PC-9 (cell line): Measurements from ENCODE around the gene RARB. TPM values are rescaled to one million over a fixed set of nuclear protein-coding genes. Genes with fewer than 3 reads are reported as not detected.
A peak's percentile ranks its signal among the peaks of the same experiment; 100 is the strongest.

Experiments used
- BruUV-seq: library from RNA; stranded (reverse); fragments of 400-500 nt; replicated peaks from 2 replicates; lab custom pipeline; 2021; lab: Mats Ljungman, UMichigan
- CTCF ChIA-PET: fragments of 300-600 bp; sonication (Branson Sonifier 250); formaldehyde crosslinking; loops from one replicate; lab custom pipeline; 2022; ENCODE audit warnings: antibody characterized with exemption; lab: Charles Lee
- POLR2A ChIA-PET: fragments of 300-600 bp; sonication (Branson Sonifier 250); formaldehyde crosslinking; loops from one replicate; lab custom pipeline; 2022; ENCODE audit warnings: antibody characterized with exemption; ENCODE audit not compliant: unreplicated experiment; lab: Charles Lee
- DNase-seq, 2 experiments: peaks; one replicate each; pipeline versions ENCODE4 v3.0.0 to v3.0.0-alpha.2; 2015 to 2022; ENCODE audit warnings: mixed read lengths in 1 of 2
- H2AFZ ChIP-seq: fragments of 200-600 bp; sonication (generic); 2 replicates; pipeline ENCODE4 v1.8.1; 2017; ENCODE audit warnings: antibody characterized with exemption
- H3F3A ChIP-seq: fragments of 200-600 bp; sonication (generic); 2 replicates; pipeline ENCODE4 v1.8.1; 2017; ENCODE audit warnings: antibody characterized with exemption, mild to moderate bottlenecking, low read depth; ENCODE audit not compliant: insufficient read depth
- H3K27ac ChIP-seq: fragments of 200-600 bp; sonication (generic); 2 replicates; pipeline ENCODE4 v1.6.1; 2016; ENCODE audit warnings: mixed run types
- H3K27me3 ChIP-seq: fragments of 200-600 bp; sonication (generic); 2 replicates; pipeline ENCODE4 v1.6.1; 2016; ENCODE audit warnings: low read depth, mixed run types; ENCODE audit not compliant: insufficient read depth
- H3K36me3 ChIP-seq: fragments of 200-600 bp; sonication (generic); 2 replicates; pipeline ENCODE4 v1.6.1; 2016; ENCODE audit warnings: low read depth, mixed run types
- H3K4me1 ChIP-seq: fragments of 200-600 bp; sonication (generic); replicated peaks from 2 replicates; pipeline ENCODE4 v1.6.1; 2016; ENCODE audit warnings: mixed run types; ENCODE audit not compliant: insufficient read depth
- H3K4me2 ChIP-seq: fragments of 200-600 bp; sonication (generic); 2 replicates; pipeline ENCODE4 v1.6.1; 2017; ENCODE audit warnings: mixed run types
- H3K4me3 ChIP-seq: fragments of 200-600 bp; sonication (generic); 2 replicates; pipeline ENCODE4 v1.6.1; 2016; ENCODE audit warnings: mixed run types
- H3K79me2 ChIP-seq: fragments of 200-600 bp; sonication (generic); 2 replicates; pipeline ENCODE4 v1.6.1; 2017; ENCODE audit warnings: low read depth, mixed run types
- H3K9me2 ChIP-seq: fragments of 200-600 bp; sonication (generic); 2 replicates; pipeline ENCODE4 v1.8.1; 2017; ENCODE audit warnings: mild to moderate bottlenecking; ENCODE audit not compliant: insufficient read depth
- H3K9me3 ChIP-seq: fragments of 200-600 bp; sonication (generic); 2 replicates; pipeline ENCODE4 v1.8.1; 2016; ENCODE audit warnings: low read depth; ENCODE audit not compliant: insufficient read depth
- H4K20me1 ChIP-seq: fragments of 200-600 bp; sonication (generic); 2 replicates; pipeline ENCODE4 v1.8.1; 2017; ENCODE audit not compliant: insufficient read depth
- CTCF ChIP-seq: fragments of 200-600 bp; sonication (generic); conservative IDR thresholded peaks from 2 replicates; pipeline ENCODE4 v1.6.1; 2017; ENCODE audit warnings: mixed run types, antibody characterized with exemption, mild to moderate bottlenecking, moderate library complexity
- EZH2 ChIP-seq: fragments of 200-600 bp; sonication (generic); IDR thresholded peaks from 2 replicates; pipeline ENCODE4 v1.8.0; 2017; ENCODE audit warnings: antibody characterized with exemption, low read depth
- intact Hi-C: fragments of 100-400 bp; cut with micrococcal nuclease; formaldehyde crosslinking; loops from one replicate; pipeline ENCODE4 v1.10.0; 2022; ENCODE audit not compliant: unreplicated experiment
- total RNA-seq: library from RNA; stranded (reverse); gene quantifications from 2 replicates; pipeline ENCODE4 v1.2.3, GENCODE V29; 2021

RARB gene
- total RNA-seq, 1 experiment from 2014 or later, result 1.0 TPM

DNA sequence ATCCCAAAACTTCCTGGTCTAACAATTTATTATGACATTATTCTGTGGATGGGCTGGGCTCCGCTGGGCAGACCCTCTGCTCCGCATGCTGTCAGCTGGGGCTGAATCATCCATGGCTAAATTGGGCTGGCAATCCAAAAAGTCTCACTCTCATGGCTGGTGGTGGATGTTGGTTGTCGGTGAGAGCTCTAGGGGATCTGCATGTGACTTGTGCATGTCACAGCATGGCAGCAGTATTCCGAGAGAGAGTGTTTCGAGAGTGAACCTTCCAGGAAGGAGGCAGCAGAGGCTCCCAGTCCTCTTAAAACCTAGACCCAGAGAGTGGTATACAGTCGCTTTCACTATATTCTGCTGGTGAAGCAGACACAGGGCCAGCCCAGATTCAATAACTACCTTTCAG, 9.9 kb downstream of the RARB start:
- Histone ChIP-seq H3F3A (no peaks in the 10 kb centered on the region), H3K9me3 (no peaks in the 10 kb centered on the region), H2AFZ (no peak overlapping the region), H3K27me3 (no peaks in the 10 kb centered on the region), H3K4me2 (no peak overlapping the region), H3K4me3 (no peak overlapping the region), H3K36me3 (no peaks in the 10 kb centered on the region), H3K9me2 (no peaks in the 10 kb centered on the region), H3K79me2 (no peaks in the 10 kb centered on the region), H4K20me1 (no peaks in the 10 kb centered on the region), H3K27ac (no peak overlapping the region), H3K4me1 (no peaks in the 10 kb centered on the region)
- no TSS peak for BruUV-seq
- no peak for TF ChIP-seq EZH2
- no peak for DNase-seq
- POLR2A ChIA-PET, result no interaction called here
- intact Hi-C loops, result no loop called here
- CTCF ChIA-PET, result no interaction called here

GRCh38 chr3:25438791-25439555, 10.9 kb downstream of the RARB start:
- no peaks in the 10 kb centered on the region for H3K4me1 ChIP-seq
- BruUV-seq, result no TSS peak
- no peak overlapping the region for H3K27ac ChIP-seq
- POLR2A ChIA-PET, result interaction anchor here (0.6 kb wide), 1 partner anchor 11 kb away, joined by 3 read pairs; the partner anchor contains the start of gene RARB
- intact Hi-C loops, result no loop called here
- no peak overlapping the region for H3K4me2 ChIP-seq
- no peaks in the 10 kb centered on the region for H3K36me3 ChIP-seq
- no peak overlapping the region for H2AFZ ChIP-seq
- no peak for DNase-seq
- H3K4me3 ChIP-seq, result no peak overlapping the region
- H3K79me2 ChIP-seq, result no peaks in the 10 kb centered on the region
- no peaks in the 10 kb centered on the region for H4K20me1 ChIP-seq
- H3K9me2 ChIP-seq, result no peaks in the 10 kb centered on the region
- CTCF ChIA-PET, result interaction anchor here (0.6 kb wide), 1 partner anchor 16 kb away, joined by 3 read pairs; no protein-coding TSS in a partner anchor
- TF ChIP-seq CTCF, result no peak
- TF ChIP-seq EZH2, result no peak
- H3F3A ChIP-seq, result no peaks in the 10 kb centered on the region
- no peaks in the 10 kb centered on the region for H3K27me3 ChIP-seq
- H3K9me3 ChIP-seq, result no peaks in the 10 kb centered on the region

DNA sequence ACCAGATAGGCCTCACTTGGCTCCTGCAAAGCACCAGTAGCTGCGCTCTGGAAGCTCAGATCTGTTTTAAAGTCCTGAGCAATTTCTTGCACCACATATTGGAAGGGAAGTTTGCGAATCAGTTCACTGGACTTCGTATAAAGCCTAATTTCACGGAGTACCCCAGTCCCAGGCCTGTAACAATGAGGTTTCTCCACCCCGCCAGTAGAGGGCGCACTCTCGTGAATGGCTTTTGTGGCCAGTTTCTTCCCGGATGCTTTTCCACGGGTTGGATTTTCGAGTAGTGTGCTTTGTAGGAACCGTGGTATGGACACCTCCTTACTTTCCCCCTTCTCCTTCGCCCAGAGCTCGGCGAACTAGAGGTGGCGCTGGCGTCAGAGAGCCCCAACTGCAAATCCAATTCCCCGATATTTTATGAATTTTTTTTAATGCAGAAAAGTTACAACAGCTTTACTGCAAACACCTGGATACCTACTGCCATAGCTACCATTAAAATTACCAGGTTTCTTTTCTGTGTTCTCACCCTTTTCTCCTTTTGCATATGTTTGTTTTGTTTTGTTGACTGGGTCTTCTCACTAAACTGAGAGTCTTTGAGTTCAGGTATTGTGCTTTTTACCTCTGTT, 13.3 kb downstream of the RARB start:
- Histone ChIP-seq H3K4me3 (no peak overlapping the region), H3K79me2 (no peaks in the 10 kb centered on the region), H3K9me3 (no peaks in the 10 kb centered on the region), H3K27ac (no peak overlapping the region), H3K4me1 (no peaks in the 10 kb centered on the region), H3K27me3 (no peaks in the 10 kb centered on the region), H3K9me2 (no peaks in the 10 kb centered on the region), H3F3A (no peaks in the 10 kb centered on the region), H3K4me2 (no peak overlapping the region), H2AFZ (no peak overlapping the region), H4K20me1 (no peaks in the 10 kb centered on the region), H3K36me3 (no peaks in the 10 kb centered on the region)
- no peak for DNase-seq
- ChIA-PET CTCF (interaction anchor here (0.6 kb wide), 1 partner anchor 38 kb away, joined by 3 read pairs; no protein-coding TSS in a partner anchor), POLR2A (no interaction called here)
- BruUV-seq, result no TSS peak
- intact Hi-C loops, result loop anchor here (5.0 kb wide), 1 partner anchor 151 kb away; no protein-coding TSS in a partner anchor
- peak; percentile 85 for TF ChIP-seq CTCF
- no peak for TF ChIP-seq EZH2
